Adrenal gland (tissue), 5 donors: Measurements from ENCODE around the gene KIF16B.

Experiments used
- POLR2A ChIP-seq, 2 donors: fragments of 450-650 bp; IDR thresholded peaks; one replicate each; pipeline ENCODE4 v1.6.1; 2017; ENCODE audit warnings: antibody characterized with exemption in 2 of 2, mild to moderate bottlenecking in 2 of 2, moderate library complexity in 1 of 2
- TF ChIP-seq, protein P1 (sequence below), 6 experiments: fragments of 450-650 bp in 4 of 6; fragments of 200-600 bp in 2 of 6; sonication (generic) in 1 of 6; IDR thresholded peaks; 1 replicate in 5 of 6; 2 replicates in 1 of 6; pipeline versions ENCODE4 v1.5.1 to v1.8.0; 2016 to 2021; ENCODE audit warnings: antibody characterized with exemption in 6 of 6, mild to moderate bottlenecking in 2 of 6, moderate library complexity in 1 of 6
- donor health status: DM: no; HTN: no; CAD: no.

GRCh38 chr20:16290358-16290757 lies 282.9 kb downstream of the KIF16B start:
- TF ChIP-seq, protein P1, sequence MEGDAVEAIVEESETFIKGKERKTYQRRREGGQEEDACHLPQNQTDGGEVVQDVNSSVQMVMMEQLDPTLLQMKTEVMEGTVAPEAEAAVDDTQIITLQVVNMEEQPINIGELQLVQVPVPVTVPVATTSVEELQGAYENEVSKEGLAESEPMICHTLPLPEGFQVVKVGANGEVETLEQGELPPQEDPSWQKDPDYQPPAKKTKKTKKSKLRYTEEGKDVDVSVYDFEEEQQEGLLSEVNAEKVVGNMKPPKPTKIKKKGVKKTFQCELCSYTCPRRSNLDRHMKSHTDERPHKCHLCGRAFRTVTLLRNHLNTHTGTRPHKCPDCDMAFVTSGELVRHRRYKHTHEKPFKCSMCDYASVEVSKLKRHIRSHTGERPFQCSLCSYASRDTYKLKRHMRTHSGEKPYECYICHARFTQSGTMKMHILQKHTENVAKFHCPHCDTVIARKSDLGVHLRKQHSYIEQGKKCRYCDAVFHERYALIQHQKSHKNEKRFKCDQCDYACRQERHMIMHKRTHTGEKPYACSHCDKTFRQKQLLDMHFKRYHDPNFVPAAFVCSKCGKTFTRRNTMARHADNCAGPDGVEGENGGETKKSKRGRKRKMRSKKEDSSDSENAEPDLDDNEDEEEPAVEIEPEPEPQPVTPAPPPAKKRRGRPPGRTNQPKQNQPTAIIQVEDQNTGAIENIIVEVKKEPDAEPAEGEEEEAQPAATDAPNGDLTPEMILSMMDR (IDR thresholded peaks at IDR 0.05) = no peak
- TF ChIP-seq POLR2A (IDR thresholded peaks at IDR 0.05) = no peak
